GM21737 (cell line): ENCODE measurements around the gene FAIM2.

Source experiments
- ATAC-seq: cut with Tn5 transposase; IDR thresholded peaks from one replicate; pipeline ENCODE4 v1.9.1; 2021; ENCODE audit warnings: mild to moderate bottlenecking, moderate library complexity; ENCODE audit not compliant: unreplicated experiment

The FAIM2 gene

GRCh38 chr12:49920241-49920914, 16.7 kb upstream of the FAIM2 start:
- no peak for ATAC-seq

GRCh38 chr12:49917788-49918173, 14.1 kb upstream of the FAIM2 start:
- no peak for ATAC-seq

GRCh38 chr12:49917166-49917787, 13.6 kb upstream of the FAIM2 start:
- ATAC-seq, result no peak

GRCh38 chr12:49916129-49916919, 12.6 kb upstream of the FAIM2 start:
- ATAC-seq, result no peak

- ATAC-seq, result no peak
Measured at GRCh38 chr12:49912345-49913255, 8.9 kb upstream of the FAIM2 start.

GRCh38 chr12:49911213-49911605, 7.5 kb upstream of the FAIM2 start:
- no peak for ATAC-seq

- no peak for ATAC-seq
Measured at GRCh38 chr12:49910331-49911212, 6.9 kb upstream of the FAIM2 start.

- no peak for ATAC-seq
Measured at GRCh38 chr12:49909826-49910225, 6.1 kb upstream of the FAIM2 start.

- ATAC-seq, result no peak
Measured at GRCh38 chr12:49909356-49909755, 5.7 kb upstream of the FAIM2 start.

- ATAC-seq, result no peak
Measured at GRCh38 chr12:49907352-49907751, 3.7 kb upstream of the FAIM2 start.

- ATAC-seq, result no peak
Measured at GRCh38 chr12:49905718-49906314, 2.1 kb upstream of the FAIM2 start.

GRCh38 chr12:49904601-49905000, 901 bp upstream of the FAIM2 start:
- no peak for ATAC-seq

- ATAC-seq, result no peak
Measured at GRCh38 chr12:49903351-49903699, 375 bp downstream of the FAIM2 start.

- no peak for ATAC-seq
Measured at GRCh38 chr12:49902399-49903350, 1.0 kb downstream of the FAIM2 start.

- no peak for ATAC-seq
Measured at GRCh38 chr12:49901986-49902385, 1.7 kb downstream of the FAIM2 start.

GRCh38 chr12:49901026-49901425, 2.7 kb downstream of the FAIM2 start:
- no peak for ATAC-seq

- no peak for ATAC-seq
Measured at GRCh38 chr12:49900371-49900770, 3.3 kb downstream of the FAIM2 start.

- ATAC-seq, result no peak
Measured at GRCh38 chr12:49899921-49900320, 3.8 kb downstream of the FAIM2 start.
